Vagina (tissue), 2 donors: ENCODE measurements around the gene CLDN1. TPM values are rescaled to one million over a fixed set of nuclear protein-coding genes. Genes with fewer than 3 reads are reported as not detected.

ENCODE experiments used
- DNase-seq, 2 donors: peaks; one replicate each; pipeline ENCODE4 v3.0.0-alpha.2; 2017; ENCODE audit errors: extremely low spot score in 2 of 2
- H3K27ac ChIP-seq: fragments of 200-600 bp; sonication (generic); one replicate; pipeline ENCODE4 v1.5.1; 2019
- H3K27me3 ChIP-seq: fragments of 200-600 bp; sonication (generic); one replicate; pipeline ENCODE4 v1.5.1; 2019
- H3K36me3 ChIP-seq, 2 donors: fragments of 200-600 bp; sonication (generic); one replicate each; pipeline ENCODE4 v1.5.1; 2017 to 2019
- H3K4me1 ChIP-seq: fragments of 200-600 bp; sonication (generic); one replicate; pipeline ENCODE4 v1.5.1; 2019
- H3K4me3 ChIP-seq, 2 donors: fragments of 200-600 bp; sonication (generic); 1 replicate in 1 of 2; 2 replicates in 1 of 2; pipeline ENCODE4 v1.5.1; 2016 to 2019
- H3K9me3 ChIP-seq: fragments of 200-600 bp; sonication (generic); one replicate; pipeline ENCODE4 v1.5.1; 2019
- CTCF ChIP-seq, 3 experiments: fragments of 450-650 bp in 2 of 3; fragments of 200-600 bp in 1 of 3; sonication (generic) in 1 of 3; IDR thresholded peaks; one replicate each; pipeline ENCODE4 v1.5.1; 2017 to 2019; ENCODE audit warnings: antibody characterized with exemption in 3 of 3, mild to moderate bottlenecking in 2 of 3, moderate library complexity in 2 of 3
- POLR2A ChIP-seq, 2 donors: fragments of 450-650 bp; IDR thresholded peaks; one replicate each; pipeline ENCODE4 v1.6.1; 2017; ENCODE audit warnings: antibody characterized with exemption in 2 of 2, mild to moderate bottlenecking in 2 of 2, moderate library complexity in 2 of 2
- POLR2AphosphoS5 ChIP-seq, 2 donors: sonication (generic); formaldehyde crosslinking; IDR thresholded peaks; one replicate each; pipeline ENCODE4 v1.9.0; 2017; ENCODE audit warnings: antibody characterized with exemption in 2 of 2, mild to moderate bottlenecking in 2 of 2, low read depth in 1 of 2; ENCODE audit not compliant: insufficient read depth in 1 of 2
- intact Hi-C: fragments of 100-400 bp; cut with DNase I; formaldehyde crosslinking; loops from one replicate; pipeline ENCODE4 v1.15.1; 2023
- total RNA-seq: library from RNA; depleted of rRNA; stranded (reverse); fragments of >200 nt; gene quantifications from one replicate; pipeline ENCODE4 v1.2.3, GENCODE V29; 2016

CLDN1 gene
- total RNA-seq, 1 donor from 2014 or later: 48.6 TPM

- intact Hi-C loops: no loop called here
- Histone ChIP-seq H3K36me3 (no peaks in the 10 kb centered on the region), H3K27ac (no peak overlapping the region), H3K9me3 (no peaks in the 10 kb centered on the region), H3K4me1 (peaks cover 5% of the 10 kb centered on the region), H3K4me3 (no peak overlapping the region), H3K27me3 (no peaks in the 10 kb centered on the region)
- no peak for DNase-seq
- TF ChIP-seq POLR2A (IDR thresholded peaks at IDR 0.05) (no peak), POLR2AphosphoS5 (IDR thresholded peaks at IDR 0.05; ENCODE audit: insufficient read depth in 1 of 2, low read depth in 1 of 2) (no peak), CTCF (IDR thresholded peaks at IDR 0.05) (no peak)
Observed at GRCh38 chr3:190357468-190357867, 35.2 kb upstream of the CLDN1 start.

GRCh38 chr3:190356246-190356645 lies 34.0 kb upstream of the CLDN1 start:
- H3K4me1 ChIP-seq: peaks cover 5% of the 10 kb centered on the region
- H3K36me3 ChIP-seq: no peaks in the 10 kb centered on the region
- H3K4me3 ChIP-seq: no peak overlapping the region
- no peaks in the 10 kb centered on the region for H3K9me3 ChIP-seq
- no peaks in the 10 kb centered on the region for H3K27me3 ChIP-seq
- no peak for TF ChIP-seq POLR2AphosphoS5 (IDR thresholded peaks at IDR 0.05; ENCODE audit: insufficient read depth in 1 of 2, low read depth in 1 of 2)
- no peak for TF ChIP-seq POLR2A (IDR thresholded peaks at IDR 0.05)
- no peak for TF ChIP-seq CTCF (IDR thresholded peaks at IDR 0.05)
- intact Hi-C loops: no loop called here
- no peak overlapping the region for H3K27ac ChIP-seq
- no peak for DNase-seq

GRCh38 chr3:190352861-190353457 lies 30.7 kb upstream of the CLDN1 start:
- no peak for TF ChIP-seq CTCF (IDR thresholded peaks at IDR 0.05)
- Histone ChIP-seq H3K9me3 (no peaks in the 10 kb centered on the region), H3K4me1 (peaks cover 5% of the 10 kb centered on the region), H3K4me3 (no peak overlapping the region), H3K27ac (no peak overlapping the region), H3K36me3 (no peaks in the 10 kb centered on the region), H3K27me3 (no peaks in the 10 kb centered on the region)
- intact Hi-C loops: no loop called here
- DNase-seq: no peak

- peak overlapping the region; percentile 54 for H3K27ac ChIP-seq
- DNase-seq: no peak
- TF ChIP-seq CTCF (IDR thresholded peaks at IDR 0.05): no peak
- no peak for TF ChIP-seq POLR2A (IDR thresholded peaks at IDR 0.05)
- no peak for TF ChIP-seq POLR2AphosphoS5 (IDR thresholded peaks at IDR 0.05; ENCODE audit: insufficient read depth in 1 of 2, low read depth in 1 of 2)
- no peaks in the 10 kb centered on the region for H3K36me3 ChIP-seq
- peaks cover 16% of the 10 kb centered on the region for H3K4me1 ChIP-seq
- no peak overlapping the region for H3K4me3 ChIP-seq
- no peaks in the 10 kb centered on the region for H3K9me3 ChIP-seq
- intact Hi-C loops: no loop called here
- H3K27me3 ChIP-seq: no peaks in the 10 kb centered on the region
Observed at GRCh38 chr3:190346541-190346940, 24.3 kb upstream of the CLDN1 start.

- DNase-seq: no peak
- H3K4me3 ChIP-seq: no peak overlapping the region
- H3K4me1 ChIP-seq: peaks cover 16% of the 10 kb centered on the region
- no peaks in the 10 kb centered on the region for H3K9me3 ChIP-seq
- H3K27me3 ChIP-seq: no peaks in the 10 kb centered on the region
- intact Hi-C loops: no loop called here
- peak overlapping the region; percentile 54 for H3K27ac ChIP-seq
- TF ChIP-seq CTCF (IDR thresholded peaks at IDR 0.05) (no peak), POLR2AphosphoS5 (IDR thresholded peaks at IDR 0.05; ENCODE audit: insufficient read depth in 1 of 2, low read depth in 1 of 2) (no peak), POLR2A (IDR thresholded peaks at IDR 0.05) (no peak)
- H3K36me3 ChIP-seq: no peaks in the 10 kb centered on the region
Observed at GRCh38 chr3:190345878-190346277, 23.6 kb upstream of the CLDN1 start.
